Cardiac septum (tissue), 1 donor: Measurements from ENCODE around the gene MRAS. TPM values are rescaled to one million over a fixed set of nuclear protein-coding genes. Genes with fewer than 3 reads are reported as not detected.
"Not testable (repeated sequence)": the region's sequence is repeated elsewhere in the genome, so short reads cannot be mapped to it uniquely, and the experiment has no call there.

Experiments used
- DNase-seq: peaks from one replicate; pipeline ENCODE4 v3.0.0-alpha.2; 2020; ENCODE audit warnings: low spot score
- intact Hi-C: fragments of 100-400 bp; cut with DNase I; formaldehyde crosslinking; loops from one replicate; pipeline ENCODE4 v1.14.0; 2022
- total RNA-seq: library from RNA; stranded (reverse); fragmentation: NEBNext Ultra II Directional; extraction: Animal tissue kit (Norgen Biotek cat#: 25700); gene quantifications from one replicate; pipeline ENCODE4 v1.2.1, GENCODE V29; 2021
- donor health status: DM: no; HTN: no; CAD: no.

The MRAS gene
- total RNA-seq, 1 donor from 2014 or later = 327 TPM

DNA sequence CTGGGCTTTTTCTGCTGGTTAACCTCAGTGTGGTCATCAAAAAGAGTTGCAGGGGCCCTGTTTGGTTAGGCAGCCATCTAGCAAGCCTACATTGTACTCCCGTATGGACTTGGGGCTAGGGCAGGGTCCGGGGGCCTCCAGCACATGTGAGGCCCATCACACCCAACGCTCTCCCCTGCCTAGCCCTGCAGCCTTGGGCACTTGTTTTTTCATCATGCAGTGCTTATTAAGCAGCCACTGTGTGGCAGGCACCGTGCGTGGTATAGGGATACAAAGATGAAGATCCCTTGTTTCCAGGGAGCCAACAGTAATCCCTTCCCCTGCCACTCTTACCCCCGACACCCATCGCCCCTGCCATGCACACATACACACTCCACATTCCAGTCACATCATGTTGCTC is 14.2 kb downstream of the MRAS start:
- DNase-seq = no peak
- intact Hi-C loops = loop anchor here (5.0 kb wide), 1 partner anchor 40 kb away; no protein-coding TSS in a partner anchor

GRCh38 chr3:138363322-138363721 is 14.9 kb downstream of the MRAS start:
- DNase-seq = no peak
- intact Hi-C loops = loop anchor here (5.0 kb wide), 1 partner anchor 39 kb away; no protein-coding TSS in a partner anchor

GRCh38 chr3:138364356-138365252 is 16.2 kb downstream of the MRAS start:
- intact Hi-C loops = loop anchor here (5.0 kb wide), 1 partner anchor 38 kb away; no protein-coding TSS in a partner anchor
- no peak for DNase-seq

DNA sequence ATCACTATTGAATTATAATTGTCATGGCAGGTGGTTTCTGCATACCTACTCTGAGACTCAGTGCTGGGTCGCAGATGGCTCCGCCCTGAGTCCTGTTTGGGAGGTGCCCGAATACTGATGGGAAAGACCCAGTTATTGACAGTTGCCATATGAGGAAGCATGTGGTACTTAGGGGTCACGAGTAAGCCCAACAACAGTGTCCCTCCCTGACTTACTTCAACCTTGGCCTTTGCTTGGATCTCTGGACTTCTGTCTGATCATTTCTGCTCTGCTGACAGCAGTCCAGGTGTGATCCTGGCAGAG is 16.8 kb downstream of the MRAS start:
- DNase-seq = no peak
- intact Hi-C loops = no loop called here

DNA sequence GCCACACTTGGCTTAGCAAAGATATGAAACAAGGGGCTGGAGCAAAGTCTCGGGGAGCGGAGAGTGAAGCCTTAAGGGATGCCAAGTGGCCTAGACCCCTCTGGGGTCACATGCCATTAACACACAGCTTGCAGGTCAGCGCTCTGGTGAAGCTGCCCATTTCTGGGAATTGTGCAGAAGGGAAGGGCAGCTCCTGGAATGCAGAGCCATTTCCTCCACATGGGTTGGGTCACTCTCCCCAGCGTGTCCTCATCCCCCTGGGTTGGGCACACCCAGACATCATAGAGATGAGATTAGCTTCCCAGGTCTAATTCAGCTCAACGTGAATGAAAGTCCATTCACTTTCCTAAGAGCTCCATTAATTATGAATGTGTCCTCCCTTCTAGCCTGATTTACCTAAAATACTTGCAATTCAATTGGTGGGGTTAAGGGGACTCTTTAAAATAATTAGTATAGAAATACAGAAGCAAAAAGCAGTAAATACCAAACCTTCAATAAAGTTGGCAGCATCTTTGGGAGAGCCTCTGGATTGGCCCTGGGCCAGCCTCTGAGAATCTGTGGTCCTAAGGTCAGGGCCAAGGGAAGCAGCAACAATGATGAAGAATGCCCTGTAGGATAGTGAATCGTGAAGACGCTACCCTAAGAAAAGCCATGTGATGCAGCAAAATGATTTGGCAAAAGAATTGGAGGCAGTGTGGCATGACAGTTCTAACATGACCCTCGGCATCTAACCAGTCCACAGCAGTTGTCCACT is 17.8 kb downstream of the MRAS start:
- intact Hi-C loops = no loop called here
- DNase-seq = no peak

- intact Hi-C loops = no loop called here
- no peak for DNase-seq
Observed at GRCh38 chr3:138367326-138367850, 19.0 kb downstream of the MRAS start.

DNA sequence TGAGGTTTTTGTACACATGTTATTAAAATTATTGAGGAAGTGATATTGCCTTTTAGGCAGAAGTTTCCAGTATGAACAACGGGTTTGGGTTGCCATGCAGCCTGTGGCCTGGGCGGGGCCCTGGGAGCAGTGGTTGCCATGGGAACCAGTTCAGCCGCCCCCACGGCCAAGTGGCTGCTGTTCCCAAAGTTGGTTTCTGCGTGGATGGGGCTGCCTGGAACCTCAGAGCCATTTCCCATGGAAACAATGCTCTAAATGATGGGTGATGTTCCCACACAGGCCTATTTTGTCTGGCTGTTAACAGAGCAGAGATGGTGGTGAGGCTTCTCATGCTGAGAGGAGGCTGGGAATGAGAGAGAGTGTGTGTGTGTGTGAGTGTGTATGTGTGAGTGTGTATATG is 19.5 kb downstream of the MRAS start:
- intact Hi-C loops = no loop called here
- DNase-seq = no peak

GRCh38 chr3:138369151-138369900 is 20.9 kb downstream of the MRAS start:
- intact Hi-C loops = no loop called here
- peak; percentile 69 for DNase-seq

- intact Hi-C loops = no loop called here
- no peak for DNase-seq
Observed at GRCh38 chr3:138370321-138370720, 21.9 kb downstream of the MRAS start.

DNA sequence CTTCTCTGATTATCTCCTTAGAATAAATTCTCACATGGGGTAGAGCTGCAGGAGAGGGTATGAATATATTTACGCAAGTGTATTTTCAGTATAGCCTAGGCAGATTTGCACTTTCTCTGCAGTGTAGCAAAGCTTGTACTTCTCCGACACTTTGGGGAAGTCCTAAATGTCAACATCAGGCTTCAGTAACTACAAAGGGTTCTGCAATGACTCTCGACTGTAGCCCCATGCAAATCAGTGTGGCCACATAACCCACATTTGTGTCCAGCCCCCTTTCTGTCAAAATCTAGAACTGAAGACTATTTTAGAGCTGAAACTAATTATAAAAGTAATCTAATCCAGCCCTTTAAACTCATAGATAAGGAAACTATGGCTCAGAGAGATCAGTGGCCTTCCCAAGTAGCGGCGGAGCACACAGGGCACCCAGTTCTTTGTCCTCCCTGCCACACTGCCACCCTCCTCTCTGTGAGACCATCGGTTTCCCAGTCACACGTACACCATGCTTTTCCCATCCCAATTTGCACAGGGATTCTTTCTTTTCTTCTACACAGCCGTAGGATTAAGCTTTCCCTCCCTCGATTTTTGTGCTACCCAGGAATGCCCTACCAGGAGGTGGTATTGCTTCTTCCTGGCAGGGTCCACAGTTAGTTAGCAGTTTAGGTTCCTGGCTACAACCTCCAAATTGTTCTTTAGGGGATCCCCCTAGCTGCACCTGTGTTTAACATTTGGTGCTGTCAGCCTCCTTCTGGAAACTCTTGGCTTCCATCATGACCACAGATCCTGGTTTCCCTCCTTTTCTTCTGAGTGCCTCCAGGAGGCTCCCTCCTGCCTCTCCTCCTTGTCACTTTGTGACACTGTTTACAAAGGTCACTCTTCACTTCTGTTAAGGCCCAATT is 22.9 kb downstream of the MRAS start:
- intact Hi-C loops = no loop called here
- DNase-seq = peak; percentile 53

DNA sequence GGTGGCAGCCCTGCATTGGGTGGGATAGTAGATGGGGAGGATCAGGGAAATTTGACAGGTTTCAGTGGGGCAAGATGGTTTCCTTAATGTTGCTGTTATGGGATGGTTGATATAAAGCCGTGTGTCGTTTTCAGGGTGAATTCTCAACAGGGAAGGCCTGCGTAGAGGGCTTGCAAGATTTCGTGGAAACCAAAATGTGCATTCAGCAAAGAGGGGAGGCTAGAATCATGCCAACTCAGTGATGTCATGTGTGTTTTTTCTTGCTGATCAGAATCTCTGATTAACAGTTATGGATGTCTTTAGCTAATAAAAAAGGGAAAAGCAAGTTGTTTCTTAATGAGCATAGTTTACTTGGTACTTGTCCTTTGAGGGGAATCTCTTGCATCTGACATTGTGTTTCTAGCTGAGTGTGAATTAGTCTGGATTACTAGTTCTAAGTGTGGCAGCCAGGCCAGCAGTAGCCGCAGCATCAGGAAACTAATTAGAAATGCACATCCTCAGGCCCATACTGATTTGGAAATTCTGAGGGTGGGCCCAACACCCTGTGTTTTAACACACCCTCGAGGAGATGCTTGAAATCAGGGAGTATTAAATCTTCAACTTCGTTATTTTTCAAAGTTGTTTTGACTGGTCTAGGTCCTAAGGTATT is 24.8 kb downstream of the MRAS start:
- intact Hi-C loops = no loop called here
- peak; percentile 22 for DNase-seq

DNA sequence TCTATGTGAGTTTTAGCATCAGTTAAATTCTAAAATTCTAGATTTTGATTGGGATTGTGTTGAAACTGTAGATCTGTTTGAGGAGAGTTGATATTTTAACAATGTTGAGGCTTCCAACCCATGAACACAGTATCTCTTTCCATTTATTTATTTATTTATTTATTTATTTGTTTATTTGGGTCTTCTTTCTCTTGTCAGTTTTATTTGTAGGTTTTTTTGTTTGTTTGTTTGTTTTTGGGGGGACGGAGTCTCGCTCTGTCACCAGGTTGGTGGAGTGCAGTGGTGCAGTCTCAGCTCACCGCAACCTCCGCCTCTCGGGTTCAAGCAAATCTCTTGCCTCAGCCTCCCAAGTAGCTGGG is 25.3 kb downstream of the MRAS start:
- DNase-seq = no peak
- intact Hi-C loops = loop anchor here (2.0 kb wide), 1 partner anchor 25 kb away; the partner anchor contains the start of gene MRAS

- peak; percentile 63 for DNase-seq
Observed at GRCh38 chr3:138374573-138375134, 26.3 kb downstream of the MRAS start.

GRCh38 chr3:138375447-138375846 is 27.1 kb downstream of the MRAS start:
- intact Hi-C loops = loop anchor here (2.0 kb wide), 1 partner anchor 27 kb away; the partner anchor contains the start of gene MRAS

More at GRCh38 chr3:138374573-138375134, 26.3 kb downstream of the MRAS start:
- intact Hi-C loops = loop anchor here (2.0 kb wide), 1 partner anchor 26 kb away; the partner anchor contains the start of gene MRAS

DNA sequence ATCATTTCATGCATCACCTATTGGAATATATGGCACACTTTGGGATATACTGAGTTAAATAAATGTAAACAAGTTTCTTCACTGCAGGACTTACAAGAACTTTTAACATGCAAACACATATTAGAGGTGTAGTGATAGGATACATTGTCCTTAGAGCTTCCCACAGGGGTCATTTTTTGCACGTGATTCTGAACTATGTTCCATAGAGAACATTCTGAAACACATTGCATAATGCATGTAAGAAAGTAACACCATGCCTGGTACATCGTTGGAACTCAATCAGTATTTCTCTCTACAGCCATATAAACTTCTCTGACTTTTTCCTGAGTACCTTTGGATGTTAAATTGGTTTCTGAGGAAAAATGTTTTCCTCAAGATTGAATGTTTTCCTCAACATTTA is 28.3 kb downstream of the MRAS start:
- DNase-seq = no peak
- intact Hi-C loops = no loop called here

More at GRCh38 chr3:138375447-138375846, 27.1 kb downstream of the MRAS start:
- peak; percentile 15 for DNase-seq

GRCh38 chr3:138377212-138377611 is 28.8 kb downstream of the MRAS start:
- DNase-seq, intact Hi-C loops: not testable (repeated sequence)

DNA sequence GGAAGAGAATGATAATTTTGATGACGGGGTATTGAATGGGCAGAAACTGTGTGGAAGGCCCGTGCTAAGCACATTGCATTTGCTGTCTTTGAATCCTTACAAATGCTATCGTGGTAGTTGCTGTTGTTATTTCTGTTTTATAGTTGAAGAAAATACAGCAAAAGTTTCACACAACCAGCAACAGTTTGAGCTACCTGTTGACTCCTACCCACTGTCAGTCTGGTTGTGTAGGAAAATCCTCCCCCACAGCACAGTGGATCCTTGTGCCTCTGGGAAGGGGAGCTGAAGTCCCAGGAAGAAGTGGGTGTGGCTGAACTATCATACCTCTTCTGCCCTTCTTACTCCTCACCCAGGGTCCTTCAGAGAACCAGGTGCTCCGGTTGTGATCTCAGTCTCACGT is 29.4 kb downstream of the MRAS start:
- intact Hi-C loops = no loop called here
- no peak for DNase-seq

DNA sequence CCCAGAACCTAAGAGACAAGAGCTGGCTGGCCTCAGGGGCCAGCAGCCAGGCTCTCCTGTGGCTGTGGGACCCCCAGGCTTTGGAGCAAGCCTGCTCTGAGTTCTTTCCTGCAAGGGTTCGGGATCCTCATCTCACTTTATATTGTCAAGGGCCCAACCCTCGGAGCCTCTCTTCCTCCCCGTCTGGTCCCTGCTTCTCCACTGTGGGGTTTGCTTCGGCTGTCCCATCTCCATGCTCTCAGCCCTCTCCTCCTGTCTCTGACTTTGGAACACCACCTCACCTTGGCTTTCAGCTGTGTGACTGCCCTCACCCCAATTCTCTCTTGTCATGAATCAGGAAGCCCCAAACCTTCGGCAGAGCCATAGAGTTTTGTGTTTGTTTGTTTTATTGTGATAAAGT is 30.0 kb downstream of the MRAS start:
- no peak for DNase-seq
- intact Hi-C loops = no loop called here
